ENCODE results near the gene ANHX. TPM values are rescaled to one million over a fixed set of nuclear protein-coding genes. Genes with fewer than 3 reads are reported as not detected.

ANHX gene
- total RNA-seq, 1 donor from 2014 or later: not detected

DNA sequence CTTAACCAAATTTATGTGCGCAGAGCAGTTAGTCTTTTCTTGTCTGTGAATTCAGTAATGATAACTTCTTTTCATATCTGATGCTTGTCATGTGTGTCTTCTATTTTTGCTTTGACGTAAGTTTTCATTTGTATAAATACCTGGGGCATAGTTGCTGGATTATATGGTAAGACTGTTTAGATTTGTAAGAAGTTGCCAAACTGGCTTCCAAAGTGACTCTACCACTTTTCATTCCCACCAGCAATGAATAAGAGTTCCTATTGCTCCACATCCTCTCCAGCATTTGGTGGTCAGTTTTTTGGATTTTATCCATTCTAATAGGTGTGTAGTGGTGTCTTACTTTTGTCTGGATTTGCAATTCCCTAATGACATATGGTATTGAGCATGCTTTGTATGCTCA, 45.5 kb downstream of the ANHX start:
- TF ChIP-seq CTCF (IDR thresholded peaks at IDR 0.05; ENCODE audit: insufficient read depth, low read depth, low read length) (no peak), EZH2 (IDR thresholded peaks at IDR 0.05; ENCODE audit: insufficient read depth, low read length) (no peak)
- no peaks in the 10 kb centered on the region for H4K20me1 ChIP-seq (ENCODE audit: insufficient read depth, low read length)
- Mint-ChIP-seq H3K9me3 (ENCODE audit: unreplicated experiment) (peaks cover 69% of the 10 kb centered on the region), H3K27ac (ENCODE audit: unreplicated experiment) (no peak overlapping the region), H3K36me3 (ENCODE audit: low read depth, unreplicated experiment) (peaks cover 93% of the 10 kb centered on the region), H3K4me3 (ENCODE audit: unreplicated experiment) (no peak overlapping the region), H3K27me3 (ENCODE audit: low read depth, unreplicated experiment) (no peaks in the 10 kb centered on the region), H3K4me1 (ENCODE audit: low read depth, unreplicated experiment) (no peaks in the 10 kb centered on the region)
- H3K4me2 ChIP-seq (ENCODE audit: low read length): no peak overlapping the region
- FAIRE-seq (no peak), DNase-seq (ENCODE audit: low read depth) (no peak)
- peaks cover 8% of the 10 kb centered on the region for H3K79me2 ChIP-seq (ENCODE audit: insufficient read depth, low read length)
- H3K27ac ChIP-seq (ENCODE audit: low read depth, low read length): no peak overlapping the region
- H3K9me3 ChIP-seq (ENCODE audit: insufficient read depth, low read depth, low read length): peaks cover 65% of the 10 kb centered on the region
- no peak overlapping the region for H3K4me3 ChIP-seq (ENCODE audit: insufficient read depth, low read depth, low read length)
- H3K27me3 ChIP-seq (ENCODE audit: insufficient read depth, low read length): no peaks in the 10 kb centered on the region
- peaks cover 77% of the 10 kb centered on the region for H3K36me3 ChIP-seq (ENCODE audit: insufficient read depth, low read length)
- H3K4me1 ChIP-seq (ENCODE audit: insufficient read depth, low read length): no peaks in the 10 kb centered on the region
- H2AFZ ChIP-seq (ENCODE audit: low read depth, low read length): no peak overlapping the region
- no peak overlapping the region for H3K9ac ChIP-seq (ENCODE audit: low read length)

- H3K27me3 Mint-ChIP-seq (ENCODE audit: low read depth, unreplicated experiment): no peaks in the 10 kb centered on the region
- Histone ChIP-seq H3K79me2 (ENCODE audit: insufficient read depth, low read length) (peaks cover 31% of the 10 kb centered on the region), H3K27ac (ENCODE audit: low read depth, low read length) (peak within 1 kb of the TSS; percentile 58), H3K36me3 (ENCODE audit: insufficient read depth, low read length) (peaks cover 14% of the 10 kb centered on the region), H3K4me3 (ENCODE audit: insufficient read depth, low read depth, low read length) (peak within 1 kb of the TSS; percentile 88), H3K9ac (ENCODE audit: low read length) (peak within 1 kb of the TSS; percentile 92), H3K4me2 (ENCODE audit: low read length) (peak within 1 kb of the TSS; percentile 89), H3K9me3 (ENCODE audit: insufficient read depth, low read depth, low read length) (peaks cover 6% of the 10 kb centered on the region), H3K4me1 (ENCODE audit: insufficient read depth, low read length) (no peaks in the 10 kb centered on the region), H4K20me1 (ENCODE audit: insufficient read depth, low read length) (no peaks in the 10 kb centered on the region), H3K27me3 (ENCODE audit: insufficient read depth, low read length) (no peaks in the 10 kb centered on the region), H2AFZ (ENCODE audit: low read depth, low read length) (peak within 1 kb of the TSS; percentile 92)
- H3K4me1 Mint-ChIP-seq (ENCODE audit: low read depth, unreplicated experiment): peaks cover 3% of the 10 kb centered on the region
- peaks cover 41% of the 10 kb centered on the region for H3K36me3 Mint-ChIP-seq (ENCODE audit: low read depth, unreplicated experiment)
- peaks cover 58% of the 10 kb centered on the region for H3K9me3 Mint-ChIP-seq (ENCODE audit: unreplicated experiment)
- H3K27ac Mint-ChIP-seq (ENCODE audit: unreplicated experiment): peak within 1 kb of the TSS; percentile 88
- H3K4me3 Mint-ChIP-seq (ENCODE audit: unreplicated experiment): peak within 1 kb of the TSS; percentile 100
- DNase-seq (ENCODE audit: low read depth): peak; percentile 78
- TF ChIP-seq EZH2 (IDR thresholded peaks at IDR 0.05; ENCODE audit: insufficient read depth, low read length): no peak
- TF ChIP-seq CTCF (IDR thresholded peaks at IDR 0.05; ENCODE audit: insufficient read depth, low read depth, low read length): peak; percentile 74
- FAIRE-seq: peak; percentile 26
Measured at GRCh38 chr12:133181238-133181959, 54.3 kb downstream of the ANHX start, which contains the start of gene ZNF268. Gene ZNF268, plus strand, starts transcription at chr12:133181495. Its CDS starts 503 bp downstream, at chr12:133181998.

GRCh38 chr12:133180669-133181068, 55.0 kb downstream of the ANHX start:
- TF ChIP-seq CTCF (IDR thresholded peaks at IDR 0.05; ENCODE audit: insufficient read depth, low read depth, low read length): no peak
- no peak for TF ChIP-seq EZH2 (IDR thresholded peaks at IDR 0.05; ENCODE audit: insufficient read depth, low read length)
- H3K27ac ChIP-seq (ENCODE audit: low read depth, low read length): no peak overlapping the region
- H4K20me1 ChIP-seq (ENCODE audit: insufficient read depth, low read length): no peaks in the 10 kb centered on the region
- no peaks in the 10 kb centered on the region for H3K27me3 Mint-ChIP-seq (ENCODE audit: low read depth, unreplicated experiment)
- H3K36me3 ChIP-seq (ENCODE audit: insufficient read depth, low read length): peaks cover 9% of the 10 kb centered on the region
- H3K9ac ChIP-seq (ENCODE audit: low read length): no peak overlapping the region
- no peak overlapping the region for H3K4me2 ChIP-seq (ENCODE audit: low read length)
- peaks cover 56% of the 10 kb centered on the region for H3K9me3 Mint-ChIP-seq (ENCODE audit: unreplicated experiment)
- no peaks in the 10 kb centered on the region for H3K4me1 ChIP-seq (ENCODE audit: insufficient read depth, low read length)
- H3K79me2 ChIP-seq (ENCODE audit: insufficient read depth, low read length): peaks cover 27% of the 10 kb centered on the region
- no peaks in the 10 kb centered on the region for H3K27me3 ChIP-seq (ENCODE audit: insufficient read depth, low read length)
- peak overlapping the region; percentile 35 for H3K4me3 Mint-ChIP-seq (ENCODE audit: unreplicated experiment)
- H3K36me3 Mint-ChIP-seq (ENCODE audit: low read depth, unreplicated experiment): peaks cover 35% of the 10 kb centered on the region
- H3K27ac Mint-ChIP-seq (ENCODE audit: unreplicated experiment): no peak overlapping the region
- H3K4me1 Mint-ChIP-seq (ENCODE audit: low read depth, unreplicated experiment): peaks cover 3% of the 10 kb centered on the region
- peaks cover 3% of the 10 kb centered on the region for H3K9me3 ChIP-seq (ENCODE audit: insufficient read depth, low read depth, low read length)
- no peak overlapping the region for H2AFZ ChIP-seq (ENCODE audit: low read depth, low read length)
- no peak overlapping the region for H3K4me3 ChIP-seq (ENCODE audit: insufficient read depth, low read depth, low read length)
- FAIRE-seq (no peak), DNase-seq (ENCODE audit: low read depth) (no peak)
